Measurements from ENCODE around the gene ANKRD11.

GRCh38 chr16:89246383-89246902 is 243.9 kb downstream of the ANKRD11 start:
- TF ChIP-seq YY1 (IDR thresholded peaks at IDR 0.05; ENCODE audit: insufficient read depth, insufficient read length) (no peak), ZNF274 (IDR thresholded peaks at IDR 0.05; ENCODE audit: low read depth, low read length) (no peak)
